ENCODE results near the gene ACOT2. TPM values are rescaled to one million over a fixed set of nuclear protein-coding genes. Genes with fewer than 3 reads are reported as not detected.
"Not testable (repeated sequence)": the region's sequence is repeated elsewhere in the genome, so short reads cannot be mapped to it uniquely, and the experiment has no call there.

Gene ACOT2
- total RNA-seq, 1 donor from 2014 or later, result 44.5 TPM

- DNase-seq (ENCODE audit: low spot score in 2 of 2); intact Hi-C loops (cut with DNase I); H3K4me1 ChIP-seq; H3K9me3 ChIP-seq; H3K4me3 ChIP-seq; H3K27me3 ChIP-seq; H3K36me3 ChIP-seq; H3K27ac ChIP-seq: not testable (repeated sequence)
- peak in 1 of 3 experiments; percentile 35 for TF ChIP-seq CTCF (IDR thresholded peaks at IDR 0.05)
Measured at GRCh38 chr14:73539017-73539416, 30.0 kb upstream of the ACOT2 start.

- DNase-seq (ENCODE audit: low spot score in 2 of 2); H3K4me3 ChIP-seq; H3K36me3 ChIP-seq; H3K27me3 ChIP-seq; H3K4me1 ChIP-seq; intact Hi-C loops (cut with DNase I); H3K27ac ChIP-seq; H3K9me3 ChIP-seq: not testable (repeated sequence)
Measured at GRCh38 chr14:73542961-73543360, 26.1 kb upstream of the ACOT2 start.

- intact Hi-C loops (cut with DNase I); H3K4me3 ChIP-seq; H3K27ac ChIP-seq; H3K36me3 ChIP-seq; H3K27me3 ChIP-seq; H3K4me1 ChIP-seq; H3K9me3 ChIP-seq; DNase-seq (ENCODE audit: low spot score in 2 of 2): not testable (repeated sequence)
Measured at GRCh38 chr14:73545353-73545752, 23.7 kb upstream of the ACOT2 start.

GRCh38 chr14:73549097-73549496, 19.9 kb upstream of the ACOT2 start:
- H3K9me3 ChIP-seq; H3K27me3 ChIP-seq; H3K36me3 ChIP-seq; DNase-seq (ENCODE audit: low spot score in 2 of 2); H3K4me1 ChIP-seq; H3K27ac ChIP-seq; H3K4me3 ChIP-seq; intact Hi-C loops (cut with DNase I): not testable (repeated sequence)

- not testable (repeated sequence) for H3K4me3 ChIP-seq
Measured at GRCh38 chr14:73549889-73550524, 19.0 kb upstream of the ACOT2 start.

GRCh38 chr14:73553845-73554244, 15.2 kb upstream of the ACOT2 start:
- Histone ChIP-seq H3K27me3 (no peaks in the 10 kb centered on the region), H3K4me3 (no peak overlapping the region), H3K36me3 (no peaks in the 10 kb centered on the region), H3K4me1 (no peaks in the 10 kb centered on the region), H3K27ac (no peak overlapping the region), H3K9me3 (no peaks in the 10 kb centered on the region)
- intact Hi-C loops (cut with DNase I), result no loop called here
- no peak for DNase-seq (ENCODE audit: low spot score in 2 of 2)
- no peak for TF ChIP-seq CTCF (IDR thresholded peaks at IDR 0.05)

More at GRCh38 chr14:73549889-73550524, 19.0 kb upstream of the ACOT2 start:
- H3K27ac ChIP-seq; H3K4me1 ChIP-seq; DNase-seq (ENCODE audit: low spot score in 2 of 2); H3K9me3 ChIP-seq; H3K36me3 ChIP-seq; intact Hi-C loops (cut with DNase I); H3K27me3 ChIP-seq: not testable (repeated sequence)

GRCh38 chr14:73557201-73557600, 11.8 kb upstream of the ACOT2 start:
- H3K4me1 ChIP-seq; H3K4me3 ChIP-seq; H3K9me3 ChIP-seq; intact Hi-C loops (cut with DNase I); H3K27me3 ChIP-seq; H3K27ac ChIP-seq; H3K36me3 ChIP-seq; DNase-seq (ENCODE audit: low spot score in 2 of 2): not testable (repeated sequence)

GRCh38 chr14:73558238-73558637, 10.8 kb upstream of the ACOT2 start:
- H3K4me3 ChIP-seq; H3K27me3 ChIP-seq; DNase-seq (ENCODE audit: low spot score in 2 of 2); H3K27ac ChIP-seq; H3K4me1 ChIP-seq; H3K36me3 ChIP-seq; intact Hi-C loops (cut with DNase I); H3K9me3 ChIP-seq: not testable (repeated sequence)

- H3K9me3 ChIP-seq; H3K4me1 ChIP-seq; H3K4me3 ChIP-seq; H3K36me3 ChIP-seq; DNase-seq (ENCODE audit: low spot score in 2 of 2); intact Hi-C loops (cut with DNase I); H3K27ac ChIP-seq; H3K27me3 ChIP-seq: not testable (repeated sequence)
Measured at GRCh38 chr14:73562256-73562655, 6.8 kb upstream of the ACOT2 start.

GRCh38 chr14:73562696-73563095, 6.3 kb upstream of the ACOT2 start:
- H3K27ac ChIP-seq; intact Hi-C loops (cut with DNase I): not testable (repeated sequence)
- H3K4me1 ChIP-seq, result peaks cover 0 to 12% of the 10 kb centered on the region in 2 donors

GRCh38 chr14:73566431-73566830, 2.6 kb upstream of the ACOT2 start:
- intact Hi-C loops (cut with DNase I), result loop anchor here (5.0 kb wide), 1 partner anchor 44 kb away; no protein-coding TSS in a partner anchor
- not testable (repeated sequence) for H3K36me3 ChIP-seq; H3K27me3 ChIP-seq; H3K9me3 ChIP-seq; DNase-seq (ENCODE audit: low spot score in 2 of 2); H3K27ac ChIP-seq
- peak overlapping the region in 1 of 2 donors; percentile 83 for H3K4me3 ChIP-seq
- H3K4me1 ChIP-seq, result peaks cover 0 to 26% of the 10 kb centered on the region in 2 donors

More at GRCh38 chr14:73562696-73563095, 6.3 kb upstream of the ACOT2 start:
- not testable (repeated sequence) for H3K4me3 ChIP-seq; H3K27me3 ChIP-seq; DNase-seq (ENCODE audit: low spot score in 2 of 2); H3K9me3 ChIP-seq; H3K36me3 ChIP-seq

GRCh38 chr14:73566935-73567334, 2.1 kb upstream of the ACOT2 start:
- not testable (repeated sequence) for H3K27me3 ChIP-seq; DNase-seq (ENCODE audit: low spot score in 2 of 2); H3K36me3 ChIP-seq; H3K9me3 ChIP-seq
- Histone ChIP-seq H3K4me3 (peak overlapping the region in 1 of 2 donors; percentile 83), H3K27ac (peak overlapping the region in 1 of 2 donors; percentile 91), H3K4me1 (peaks cover 0 to 26% of the 10 kb centered on the region in 2 donors)
- intact Hi-C loops (cut with DNase I), result loop anchor here (5.0 kb wide), 1 partner anchor 45 kb away; no protein-coding TSS in a partner anchor

Data from ascending aorta (tissue), 2 donors.